Endodermal cell (in vitro differentiated cells): ENCODE data around the gene CENPX. TPM values are rescaled to one million over a fixed set of nuclear protein-coding genes. Genes with fewer than 3 reads are reported as not detected.
A peak's percentile ranks its signal among the peaks of the same experiment; 100 is the strongest.

Experiments
- DNase-seq: peaks from one replicate; pipeline ENCODE4 v3.0.0-alpha.2; 2017
- H3K27ac ChIP-seq: 2 replicates; pipeline ENCODE4 v1.5.1; 2013; ENCODE audit warnings: mild to moderate bottlenecking, low read depth, low read length, moderate library complexity
- H3K27me3 ChIP-seq: 2 replicates; pipeline ENCODE4 v1.6.1; 2013; ENCODE audit warnings: mild to moderate bottlenecking, low read length, moderate library complexity; ENCODE audit not compliant: insufficient read depth, control insufficient read depth, poor library complexity, severe bottlenecking
- H3K36me3 ChIP-seq: 2 replicates; pipeline ENCODE4 v1.7.0; 2013; ENCODE audit warnings: mild to moderate bottlenecking, low read length, moderate library complexity; ENCODE audit not compliant: control insufficient read depth, insufficient read depth
- H3K4me1 ChIP-seq: one replicate; pipeline ENCODE4 v1.7.0; 2013; ENCODE audit warnings: low read length; ENCODE audit not compliant: control insufficient read depth, insufficient read depth
- H3K4me3 ChIP-seq: 2 replicates; pipeline ENCODE4 v1.5.1; 2013; ENCODE audit warnings: mild to moderate bottlenecking, low read length, moderate library complexity
- H3K9ac ChIP-seq: 2 replicates; pipeline ENCODE4 v1.6.1; 2013; ENCODE audit warnings: mild to moderate bottlenecking, low read length, moderate library complexity; ENCODE audit not compliant: poor library complexity, severe bottlenecking; ENCODE audit errors: extremely low read depth
- H3K9me3 ChIP-seq: 2 replicates; pipeline ENCODE4 v1.6.1; 2013; ENCODE audit warnings: mild to moderate bottlenecking, low read length, moderate library complexity; ENCODE audit not compliant: control insufficient read depth
- H3K27ac Mint-ChIP-seq: 2 replicates; pipeline ENCODE4 v1.8.0; 2020; ENCODE audit warnings: mixed read lengths
- H3K27me3 Mint-ChIP-seq: 2 replicates; pipeline ENCODE4 v1.8.0; 2021; ENCODE audit warnings: mild to moderate bottlenecking, mixed read lengths; ENCODE audit not compliant: insufficient read depth
- H3K36me3 Mint-ChIP-seq: 2 replicates; pipeline ENCODE4 v1.8.0; 2020; ENCODE audit warnings: low read depth, mixed read lengths
- H3K4me1 Mint-ChIP-seq: 2 replicates; pipeline ENCODE4 v1.8.0; 2020; ENCODE audit warnings: mixed read lengths
- H3K4me3 Mint-ChIP-seq: 2 replicates; pipeline ENCODE4 v1.8.0; 2020; ENCODE audit warnings: mild to moderate bottlenecking, moderate library complexity, mixed read lengths
- H3K9me3 Mint-ChIP-seq: 2 replicates; pipeline ENCODE4 v1.8.0; 2020; ENCODE audit warnings: mild to moderate bottlenecking, mixed read lengths
- WGBS, 2 experiments: methylation state at CpG; one replicate each; pipeline versions ENCODE4 v1.1.5 to v1.1.7; 2013; ENCODE audit warnings: missing lambda C conversion rate in 2 of 2, mixed read lengths in 1 of 2; ENCODE audit not compliant: insufficient coverage in 1 of 2, insufficient read length in 1 of 2; 5-methylcytosine and 5-hydroxymethylcytosine counted together
- total RNA-seq, 2 donors: library from RNA; stranded (reverse); fragmentation: NEBNext Ultra II Directional in 1 of 2; extraction: Animal tissue kit (Norgen Biotek cat#: 25700) in 1 of 2; gene quantifications; 2 replicates in 1 of 2; 3 replicates in 1 of 2; pipeline ENCODE4 v1.2.1, GENCODE V29; 2021
- TF ChIP-seq, protein P1 (sequence below): fragments of 200-600 bp; sonication (generic); conservative IDR thresholded peaks from 2 replicates; pipeline ENCODE4 v1.5.0; 2021; ENCODE audit warnings: antibody characterized with exemption, mild to moderate bottlenecking

Gene CENPX
- total RNA-seq, 2 donors from 2014 or later, result 80.0 to 85.0 TPM

DNA sequence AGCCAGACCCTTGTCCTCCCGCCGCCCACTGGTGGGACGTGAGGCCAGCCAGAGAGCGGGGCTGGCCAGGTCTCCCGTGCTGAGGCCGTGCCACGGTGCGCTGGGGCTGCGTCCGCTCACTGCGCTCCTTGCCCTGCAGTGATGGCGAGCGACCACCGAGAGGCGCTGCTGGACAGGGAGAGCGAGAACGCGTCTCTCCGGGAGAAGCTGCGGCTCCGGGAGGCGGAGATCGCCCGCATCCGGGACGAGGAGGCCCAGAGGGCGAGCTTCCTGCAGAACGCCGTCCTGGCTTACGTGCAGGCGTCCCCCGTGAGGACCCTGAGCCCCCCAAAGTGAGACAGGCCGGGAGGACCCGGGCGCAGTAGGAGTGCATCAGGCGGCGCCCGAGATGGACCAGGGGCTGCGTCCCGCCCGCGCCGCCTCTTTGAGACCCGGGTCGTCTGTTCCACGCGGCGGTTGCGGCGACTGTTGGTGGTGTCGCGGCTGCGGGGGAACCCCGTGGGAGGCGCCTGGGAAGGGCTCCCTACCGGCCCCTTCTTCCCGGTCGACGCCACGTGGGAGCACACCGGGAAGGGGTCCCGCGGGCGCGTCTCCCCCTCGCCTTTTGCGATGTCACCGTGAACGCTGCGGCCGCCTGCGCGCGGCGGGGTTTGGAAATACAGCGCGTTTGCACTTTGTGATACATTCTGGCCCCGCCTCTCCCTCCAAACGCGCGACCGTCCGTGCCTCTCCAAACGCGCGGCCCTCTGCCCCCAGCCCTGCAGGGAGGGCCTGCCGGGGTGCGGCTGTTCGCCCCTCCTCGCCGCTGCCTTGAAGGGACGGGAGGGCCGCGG lies 8.0 kb upstream of the CENPX start:
- H3K9ac ChIP-seq, result no peak overlapping the region
- no peaks in the 10 kb centered on the region for H3K27me3 ChIP-seq
- no peak overlapping the region for H3K27ac ChIP-seq
- H3K36me3 Mint-ChIP-seq, result peaks cover 13% of the 10 kb centered on the region
- DNase-seq, result peak; percentile 99
- no peaks in the 10 kb centered on the region for H3K9me3 ChIP-seq
- H3K36me3 ChIP-seq, result no peaks in the 10 kb centered on the region
- no peaks in the 10 kb centered on the region for H3K4me1 Mint-ChIP-seq
- no peak overlapping the region for H3K27ac Mint-ChIP-seq
- H3K4me3 ChIP-seq, result peak overlapping the region; percentile 73
- H3K27me3 Mint-ChIP-seq, result no peaks in the 10 kb centered on the region
- peak overlapping the region; percentile 55 for H3K4me3 Mint-ChIP-seq
- H3K4me1 ChIP-seq, result no peaks in the 10 kb centered on the region
- TF ChIP-seq, protein P1, sequence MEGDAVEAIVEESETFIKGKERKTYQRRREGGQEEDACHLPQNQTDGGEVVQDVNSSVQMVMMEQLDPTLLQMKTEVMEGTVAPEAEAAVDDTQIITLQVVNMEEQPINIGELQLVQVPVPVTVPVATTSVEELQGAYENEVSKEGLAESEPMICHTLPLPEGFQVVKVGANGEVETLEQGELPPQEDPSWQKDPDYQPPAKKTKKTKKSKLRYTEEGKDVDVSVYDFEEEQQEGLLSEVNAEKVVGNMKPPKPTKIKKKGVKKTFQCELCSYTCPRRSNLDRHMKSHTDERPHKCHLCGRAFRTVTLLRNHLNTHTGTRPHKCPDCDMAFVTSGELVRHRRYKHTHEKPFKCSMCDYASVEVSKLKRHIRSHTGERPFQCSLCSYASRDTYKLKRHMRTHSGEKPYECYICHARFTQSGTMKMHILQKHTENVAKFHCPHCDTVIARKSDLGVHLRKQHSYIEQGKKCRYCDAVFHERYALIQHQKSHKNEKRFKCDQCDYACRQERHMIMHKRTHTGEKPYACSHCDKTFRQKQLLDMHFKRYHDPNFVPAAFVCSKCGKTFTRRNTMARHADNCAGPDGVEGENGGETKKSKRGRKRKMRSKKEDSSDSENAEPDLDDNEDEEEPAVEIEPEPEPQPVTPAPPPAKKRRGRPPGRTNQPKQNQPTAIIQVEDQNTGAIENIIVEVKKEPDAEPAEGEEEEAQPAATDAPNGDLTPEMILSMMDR, result peak; percentile 86
- WGBS, 2 experiments, result 2 to 3% methylated on average over 38 to 94 of the region's 94 CpGs
- no peaks in the 10 kb centered on the region for H3K9me3 Mint-ChIP-seq

DNA sequence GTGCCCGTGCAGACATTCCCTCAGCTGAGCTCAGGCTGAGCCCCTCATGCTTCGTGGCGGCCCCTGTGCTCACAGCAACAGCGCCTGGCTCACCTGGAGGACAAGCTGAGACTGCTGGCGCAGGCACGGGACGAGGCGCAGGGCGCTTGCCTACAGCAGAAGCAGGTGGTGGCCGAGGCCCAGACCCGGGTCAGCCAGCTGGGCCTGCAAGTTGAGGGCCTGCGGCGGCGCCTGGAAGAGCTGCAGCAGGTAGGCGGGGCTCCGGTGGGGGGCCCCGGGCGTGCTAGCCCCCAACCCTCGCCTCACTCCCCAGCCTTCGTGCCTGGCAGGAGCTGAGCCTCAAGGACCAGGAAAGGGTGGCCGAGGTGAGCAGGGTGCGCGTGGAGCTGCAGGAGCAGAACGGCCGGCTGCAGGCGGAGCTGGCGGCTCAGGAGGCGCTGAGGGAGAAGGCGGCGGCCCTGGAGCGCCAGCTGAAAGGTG lies 7.4 kb upstream of the CENPX start:
- no peak overlapping the region for H3K4me3 ChIP-seq
- TF ChIP-seq, protein P1, result no peak
- no peak overlapping the region for H3K27ac ChIP-seq
- 73 to 88% methylated on average over 16 to 31 of the region's 31 CpGs for WGBS, 2 experiments
- Mint-ChIP-seq H3K4me1 (no peaks in the 10 kb centered on the region), H3K9me3 (no peaks in the 10 kb centered on the region), H3K36me3 (peaks cover 15% of the 10 kb centered on the region), H3K4me3 (peak overlapping the region; percentile 55), H3K27me3 (no peaks in the 10 kb centered on the region), H3K27ac (no peak overlapping the region)
- no peaks in the 10 kb centered on the region for H3K9me3 ChIP-seq
- H3K4me1 ChIP-seq, result no peaks in the 10 kb centered on the region
- H3K9ac ChIP-seq, result no peak overlapping the region
- H3K27me3 ChIP-seq, result no peaks in the 10 kb centered on the region
- no peak for DNase-seq
- no peaks in the 10 kb centered on the region for H3K36me3 ChIP-seq

DNA sequence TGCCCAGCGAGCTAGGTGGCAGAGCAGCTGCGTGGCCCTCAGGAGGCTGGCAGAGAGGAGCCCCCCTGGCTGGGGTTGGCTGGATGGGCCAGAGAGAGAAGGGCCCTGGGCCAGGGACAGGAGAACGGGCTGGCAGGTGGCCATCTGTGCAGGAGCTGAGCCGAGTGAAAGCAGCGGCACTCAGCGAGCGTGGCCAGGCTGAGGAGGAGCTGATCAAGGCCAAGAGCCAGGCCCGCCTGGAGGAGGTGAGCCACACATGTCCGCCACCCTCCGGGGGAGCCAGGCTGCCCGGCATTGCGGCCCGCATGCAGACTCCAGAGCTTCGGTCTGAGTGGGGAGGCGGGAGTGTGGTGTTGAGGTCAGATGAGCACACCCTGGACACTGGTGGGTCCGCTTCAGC lies 6.7 kb upstream of the CENPX start:
- Histone ChIP-seq H3K4me1 (no peaks in the 10 kb centered on the region), H3K4me3 (no peak overlapping the region), H3K27ac (no peak overlapping the region), H3K9ac (no peak overlapping the region), H3K9me3 (no peaks in the 10 kb centered on the region), H3K27me3 (no peaks in the 10 kb centered on the region), H3K36me3 (no peaks in the 10 kb centered on the region)
- H3K27ac Mint-ChIP-seq, result no peak overlapping the region
- H3K9me3 Mint-ChIP-seq, result no peaks in the 10 kb centered on the region
- no peaks in the 10 kb centered on the region for H3K4me1 Mint-ChIP-seq
- H3K27me3 Mint-ChIP-seq, result no peaks in the 10 kb centered on the region
- peaks cover 15% of the 10 kb centered on the region for H3K36me3 Mint-ChIP-seq
- TF ChIP-seq, protein P1, result no peak
- H3K4me3 Mint-ChIP-seq, result no peak overlapping the region
- WGBS, 2 experiments, result 92 to 94% methylated on average over 6 to 16 of the region's 16 CpGs
- no peak for DNase-seq
